HTR-8/SVneo (cell line): ENCODE results near the gene MS4A4A.
A peak's percentile ranks its signal among the peaks of the same experiment; 100 is the strongest.
"Not testable (repeated sequence)": the region's sequence is repeated elsewhere in the genome, so short reads cannot be mapped to it uniquely, and the experiment has no call there.

Source experiments
- DNase-seq: peaks from one replicate; pipeline ENCODE4 v3.0.0; 2011; ENCODE audit warnings: low spot score, mixed read lengths; ENCODE audit not compliant: insufficient read length
- FAIRE-seq: peaks from 2 replicates; lab custom pipeline; 2011; peaks lifted over from hg19 to GRCh38; lab: Jason Lieb, UNC

Gene MS4A4A

DNA sequence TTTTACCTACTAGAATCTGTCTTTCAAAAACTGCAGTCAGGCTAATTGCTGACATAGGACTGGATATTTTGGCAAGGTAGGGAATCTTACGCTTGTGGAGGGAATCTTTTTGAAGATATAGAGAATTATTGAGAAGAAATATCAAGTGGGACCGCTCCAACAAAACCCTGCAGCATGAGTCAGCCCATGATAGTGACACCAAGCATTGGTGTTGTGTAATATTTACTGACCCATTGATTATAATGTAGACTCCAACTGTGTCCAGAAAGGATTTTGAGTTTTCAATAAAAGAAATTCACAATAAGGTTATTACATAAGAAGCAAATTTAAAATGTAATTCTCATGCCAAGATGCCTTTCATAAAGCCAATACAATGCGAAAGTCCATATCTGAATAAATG lies 20.7 kb downstream of the MS4A4A start:
- no peak for FAIRE-seq
- DNase-seq, result no peak

DNA sequence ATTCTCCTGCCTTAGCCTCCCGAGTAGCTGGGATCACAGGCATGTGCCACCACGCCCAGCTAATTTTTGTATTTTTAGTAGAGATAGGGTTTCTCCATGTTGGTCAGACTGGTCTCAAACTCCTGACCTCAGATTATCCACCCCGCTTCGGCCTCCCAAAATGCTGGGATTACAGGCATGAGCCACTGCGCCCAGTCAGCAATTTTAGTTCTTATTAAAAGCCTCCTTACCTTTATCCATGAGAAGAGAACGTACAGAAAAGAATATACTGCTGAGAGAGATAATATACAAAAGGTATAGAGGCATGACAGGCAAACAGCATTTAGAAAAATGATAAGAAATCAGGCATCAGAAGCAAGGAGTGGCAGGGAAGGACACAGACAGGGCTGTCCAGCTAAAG lies 21.4 kb downstream of the MS4A4A start:
- DNase-seq, FAIRE-seq: not testable (repeated sequence)

DNA sequence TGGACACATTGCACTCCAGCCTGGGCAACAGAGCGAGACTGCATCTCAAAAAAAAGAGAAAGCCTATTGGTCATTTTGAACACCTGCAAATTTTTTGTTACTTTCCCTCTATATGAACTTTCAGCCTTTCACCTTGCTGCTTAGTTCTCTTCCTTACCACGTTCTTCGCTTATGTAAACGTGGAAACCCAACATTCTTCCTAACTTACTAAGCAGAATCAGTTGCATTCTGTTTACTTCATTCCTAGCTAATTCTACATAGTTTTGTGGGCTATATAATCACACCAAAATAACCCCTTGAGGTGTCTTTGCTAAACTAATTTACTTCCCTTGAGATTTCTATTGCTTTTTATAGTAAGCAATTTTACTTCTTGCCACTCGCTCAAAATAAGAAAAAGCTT lies 23.2 kb downstream of the MS4A4A start:
- FAIRE-seq, result no peak
- no peak for DNase-seq

DNA sequence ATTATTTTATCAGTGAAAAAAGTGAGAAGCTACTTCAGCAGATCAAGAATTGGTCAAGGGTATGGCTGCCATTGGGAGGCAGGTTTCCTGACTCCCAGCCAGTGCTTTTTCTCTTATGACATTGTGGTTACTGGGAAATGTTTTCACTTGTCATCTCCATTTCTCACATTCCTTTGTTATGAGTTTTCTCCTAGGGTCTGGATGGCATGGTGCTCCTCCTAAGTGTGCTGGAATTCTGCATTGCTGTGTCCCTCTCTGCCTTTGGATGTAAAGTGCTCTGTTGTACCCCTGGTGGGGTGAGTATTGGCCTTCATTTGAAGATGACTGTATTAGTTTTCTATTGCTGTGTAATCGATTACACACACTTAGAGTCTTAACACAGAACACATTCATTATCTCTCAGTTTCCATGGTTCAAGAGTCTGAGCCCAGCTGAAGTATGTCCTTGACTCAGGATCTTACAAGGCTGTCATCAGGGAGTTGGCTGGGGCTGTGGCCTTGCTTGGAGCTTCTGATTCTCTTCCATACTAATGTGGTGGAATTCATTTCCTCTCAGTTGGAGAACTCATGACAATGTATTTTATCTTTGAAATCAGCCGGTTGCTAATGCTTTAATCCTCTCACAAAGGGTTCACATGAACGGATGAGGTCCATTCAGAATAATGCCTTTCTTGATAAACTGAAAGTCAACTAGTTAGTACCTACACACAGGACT lies 25.6 kb downstream of the MS4A4A start:
- DNase-seq, result peak; percentile 11
- no peak for FAIRE-seq

DNA sequence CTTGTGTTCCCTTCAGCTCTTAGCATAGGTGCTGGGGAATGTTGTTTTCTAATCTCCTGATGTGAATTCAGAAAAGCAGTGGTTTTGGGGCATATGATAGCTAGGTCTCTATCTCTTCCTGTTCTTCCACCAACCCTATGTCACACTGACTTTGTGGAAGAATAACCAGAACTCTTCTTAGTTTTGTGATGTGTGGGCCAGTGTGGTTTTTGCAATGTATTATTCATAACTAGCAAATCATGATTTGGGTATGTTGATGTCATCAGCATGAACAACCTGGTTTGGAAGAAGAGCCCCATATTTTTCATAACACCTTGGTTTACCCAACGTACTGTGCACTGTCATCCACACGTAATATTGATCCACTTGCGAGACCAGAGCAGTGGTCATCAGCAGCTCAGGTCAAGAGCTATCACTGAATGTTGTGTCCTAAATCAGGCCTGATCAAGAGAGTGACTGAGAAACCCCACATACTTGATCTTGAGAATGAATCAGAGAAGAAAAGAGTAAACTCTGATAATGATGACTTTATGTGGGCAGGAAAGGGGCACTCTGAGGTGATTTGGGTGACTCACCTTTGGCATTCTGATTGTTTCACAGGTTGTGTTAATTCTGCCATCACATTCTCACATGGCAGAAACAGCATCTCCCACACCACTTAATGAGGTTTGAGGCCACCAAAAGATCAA lies 27.2 kb downstream of the MS4A4A start:
- no peak for DNase-seq
- peak; percentile 20 for FAIRE-seq

DNA sequence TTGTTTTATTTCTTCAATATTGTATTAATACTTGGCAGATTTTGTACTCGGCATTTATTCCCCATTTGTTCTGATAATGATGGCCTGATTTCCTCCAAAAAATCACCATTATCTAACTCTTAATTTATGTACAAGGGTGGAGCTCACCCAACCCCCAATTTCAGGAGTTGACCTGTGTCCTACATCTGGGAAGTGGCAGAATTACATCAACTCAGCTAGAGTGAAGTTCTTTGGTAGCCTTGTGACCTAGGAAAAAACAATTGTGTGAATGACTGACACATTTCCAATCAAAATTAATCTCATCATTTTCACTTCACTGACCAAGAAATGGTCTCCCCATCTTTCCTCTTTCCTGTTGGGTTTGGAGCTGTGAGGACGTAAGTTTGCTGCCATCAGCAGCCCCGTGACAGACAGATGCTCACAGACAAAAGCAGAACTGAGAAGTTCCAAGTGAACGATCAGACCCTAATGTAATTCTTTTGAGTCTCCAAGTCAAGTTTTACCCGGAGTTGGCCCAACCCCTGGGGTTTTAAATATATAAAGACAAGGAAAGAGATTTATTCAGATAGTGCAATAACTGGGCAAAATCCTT lies 30.0 kb downstream of the MS4A4A start:
- DNase-seq, result no peak

DNA sequence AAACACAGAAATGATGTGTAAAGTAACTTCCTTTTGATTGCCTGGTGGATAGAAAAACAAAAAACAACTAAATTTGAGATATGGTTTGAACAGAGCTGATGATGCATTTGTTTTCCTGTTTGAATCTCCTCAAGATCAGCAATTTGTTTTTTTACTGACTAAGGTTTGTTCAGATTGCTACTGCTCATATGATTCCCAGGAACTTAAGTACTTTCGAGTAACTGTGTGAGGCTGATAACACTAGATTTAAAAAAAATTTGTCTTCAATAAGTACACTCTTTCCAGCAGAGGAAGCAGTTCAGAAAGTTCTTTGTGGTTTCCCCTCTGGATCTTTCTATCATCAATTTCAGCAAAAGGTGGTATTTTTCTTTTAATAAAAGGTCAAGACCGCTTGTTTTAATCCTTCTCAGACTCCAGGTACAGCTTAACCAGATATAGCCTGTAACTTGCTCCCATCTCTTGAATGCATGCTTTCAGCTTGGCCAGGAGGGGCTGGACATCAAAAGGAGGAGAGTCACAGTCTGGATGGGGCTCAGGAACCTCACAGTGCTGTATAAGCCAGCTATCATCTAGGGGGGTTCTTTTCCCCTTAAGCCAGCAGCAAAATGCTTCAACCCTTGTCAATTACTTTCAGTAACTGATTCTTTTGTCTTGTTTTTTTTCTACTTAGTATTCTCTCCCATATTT lies 34.3 kb downstream of the MS4A4A start:
- FAIRE-seq (no peak), DNase-seq (no peak)

More for the DNA sequence above, 30.0 kb downstream of the MS4A4A start:
- no peak for FAIRE-seq

DNA sequence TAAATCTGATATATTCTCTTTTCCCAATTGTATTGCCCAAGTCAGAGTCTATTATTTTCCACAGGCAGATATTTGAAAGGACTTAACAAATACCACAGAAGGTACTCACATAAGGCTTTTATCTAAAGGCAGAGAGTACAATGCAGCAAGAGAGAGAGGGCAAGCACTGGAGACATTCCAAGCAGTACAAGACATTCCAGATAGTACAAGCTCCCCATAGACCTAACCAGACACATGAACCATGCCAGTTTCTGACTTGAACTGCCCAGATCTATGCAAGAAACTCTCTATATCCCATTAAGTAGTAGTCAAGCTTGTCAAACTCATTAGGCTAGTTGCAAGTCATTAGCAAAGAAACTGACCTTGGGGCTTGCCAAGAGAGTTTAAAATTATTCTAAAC lies 35.4 kb downstream of the MS4A4A start:
- no peak for FAIRE-seq
- DNase-seq, result no peak

DNA sequence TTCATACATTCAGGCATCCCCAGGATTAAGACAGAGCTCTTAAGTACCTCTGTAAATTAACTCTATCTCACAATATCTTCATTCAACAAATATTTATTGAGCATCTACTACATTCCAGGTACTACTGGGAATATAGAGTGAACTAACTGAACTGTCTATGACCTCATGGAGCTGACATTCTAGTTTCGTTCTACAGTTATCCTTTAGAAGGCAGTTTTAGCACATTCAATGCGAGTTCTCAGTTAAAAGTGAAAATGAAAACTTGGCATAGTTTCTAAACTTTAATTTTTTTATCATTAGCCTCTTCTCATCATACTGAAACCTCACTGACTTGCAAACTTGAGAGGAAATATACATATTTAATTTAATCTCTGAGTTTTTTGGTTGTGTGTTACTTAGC lies 35.9 kb downstream of the MS4A4A start:
- FAIRE-seq (no peak), DNase-seq (no peak)

DNA sequence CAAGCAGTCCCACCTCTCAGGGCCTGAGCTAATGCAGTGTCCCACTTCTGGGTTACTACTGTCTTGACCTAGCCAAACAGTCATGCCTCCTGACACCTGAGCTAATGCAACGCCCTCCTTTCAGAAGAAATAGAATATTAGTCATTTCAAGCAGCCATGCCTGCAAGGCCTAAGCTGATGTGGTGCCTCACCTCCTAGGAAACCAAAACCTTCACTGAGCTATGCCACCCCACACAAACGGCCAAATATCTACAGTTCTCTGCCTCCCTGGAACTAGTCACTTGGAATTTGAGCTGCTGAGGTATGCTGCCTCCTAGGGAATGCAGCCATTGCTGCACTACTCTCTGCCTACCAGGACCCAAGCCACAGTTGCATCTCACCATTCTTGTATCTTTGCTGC lies 38.3 kb downstream of the MS4A4A start:
- no peak for FAIRE-seq
- DNase-seq, result no peak

DNA sequence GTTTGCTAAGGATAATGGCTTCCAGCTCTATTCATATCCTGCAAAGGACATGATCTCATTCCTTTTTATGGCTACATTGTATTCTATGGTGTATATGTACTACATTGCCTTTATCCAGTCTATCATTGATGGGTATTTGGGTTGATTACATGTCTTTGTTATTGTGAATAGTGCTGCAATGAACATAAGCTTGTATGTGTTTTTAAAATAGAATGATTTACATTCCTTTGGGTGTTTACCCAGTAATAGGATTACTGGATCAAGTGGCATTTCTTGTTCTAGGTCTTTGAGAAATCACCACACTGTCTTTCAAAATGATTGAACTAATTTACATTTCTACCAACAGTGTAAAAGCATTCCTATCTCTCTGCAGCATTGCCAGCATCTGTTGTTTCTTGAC lies 40.6 kb downstream of the MS4A4A start:
- DNase-seq (no peak), FAIRE-seq (no peak)

DNA sequence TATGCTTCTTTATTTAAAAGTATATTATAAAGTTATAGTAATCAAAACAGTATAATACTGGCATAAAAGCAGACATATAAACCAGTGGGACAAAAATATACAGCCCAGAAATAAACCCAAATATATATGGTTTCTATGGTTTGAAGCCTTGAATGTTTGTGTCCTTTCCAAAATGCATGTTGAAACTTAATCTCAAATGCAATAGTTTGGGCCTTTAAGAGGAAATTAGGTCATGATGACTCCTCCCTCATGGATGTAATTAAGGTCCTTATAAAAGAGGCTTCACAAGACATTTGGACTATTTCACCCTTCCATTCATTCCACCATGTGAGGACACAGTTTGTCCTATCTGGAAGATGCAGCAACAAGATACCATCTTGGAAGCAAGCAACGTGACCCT lies 46.5 kb downstream of the MS4A4A start, which contains the start of gene MS4A6E:
TSS of gene MS4A6E (plus strand) at position 301 of the 400 bp plus-strand sequence. CDS start 7,641 bp downstream, outside the sequence.
- DNase-seq (no peak), FAIRE-seq (no peak)

DNA sequence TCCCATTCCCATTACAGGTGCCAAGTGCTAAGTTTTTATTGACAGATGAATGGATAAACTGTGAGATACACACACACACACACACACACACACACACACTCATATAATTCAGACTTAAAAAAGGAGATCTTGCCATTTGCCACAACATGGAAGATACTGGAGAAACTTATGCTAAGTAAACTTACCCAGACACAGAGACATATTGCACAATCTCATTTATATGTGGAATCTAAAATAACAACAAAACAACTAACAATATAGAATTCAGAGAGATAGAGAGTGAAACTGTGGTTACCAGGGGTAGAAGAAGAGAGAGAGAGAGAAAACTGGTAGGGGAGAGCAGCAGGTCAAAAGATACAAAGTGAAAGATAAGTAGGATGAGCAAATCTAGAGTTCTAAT lies 48.0 kb downstream of the MS4A4A start:
- DNase-seq (no peak), FAIRE-seq (no peak)

DNA sequence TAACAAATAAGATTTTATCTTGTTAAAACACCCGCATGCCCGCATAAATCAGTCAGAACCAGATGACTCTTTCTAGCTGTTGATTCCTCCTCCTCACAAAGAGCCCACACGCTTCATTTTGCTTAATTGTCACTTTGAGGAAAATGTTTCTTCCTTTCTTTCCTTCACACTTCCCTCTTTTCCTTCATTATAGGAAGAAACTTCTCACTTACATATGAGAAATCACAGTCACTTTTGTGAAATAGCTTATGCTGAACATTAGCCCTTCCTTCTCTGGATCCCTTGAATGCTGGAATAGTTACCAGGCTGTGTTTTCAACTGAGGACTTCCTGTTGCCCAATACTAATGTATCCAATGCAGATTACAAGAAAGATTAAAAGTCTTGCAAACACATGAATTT lies 52.4 kb downstream of the MS4A4A start:
- FAIRE-seq, result no peak
- DNase-seq, result no peak

DNA sequence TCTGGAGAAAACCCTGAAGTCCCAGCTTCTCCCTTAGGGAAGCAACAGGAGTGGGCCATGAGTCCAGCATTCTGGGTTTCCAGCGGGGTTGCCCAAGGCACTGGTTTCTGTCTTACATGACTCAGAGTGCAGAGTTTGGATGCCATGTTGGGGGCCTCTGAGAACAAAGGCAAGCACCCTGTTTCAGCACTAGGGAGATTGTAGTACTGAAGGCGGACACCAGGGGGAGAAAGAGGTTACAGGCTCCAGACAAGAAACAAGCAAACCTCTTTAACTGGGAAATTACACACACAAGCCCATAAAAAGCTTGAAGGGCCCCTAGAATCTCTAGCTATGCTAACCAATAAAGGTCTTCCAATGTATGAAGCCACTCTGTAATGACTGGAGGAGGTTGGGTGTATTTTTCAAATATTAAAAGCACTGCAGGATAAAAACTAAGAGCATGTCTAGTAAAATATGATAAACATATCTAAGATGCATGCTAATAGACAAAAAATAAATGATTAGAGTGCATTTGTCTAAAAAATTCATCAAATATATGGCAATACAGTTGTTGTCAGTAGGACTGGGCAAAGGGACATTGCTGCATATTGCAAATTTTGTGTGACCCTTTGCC lies 53.6 kb downstream of the MS4A4A start:
- no peak for FAIRE-seq
- DNase-seq, result peak; percentile 37

DNA sequence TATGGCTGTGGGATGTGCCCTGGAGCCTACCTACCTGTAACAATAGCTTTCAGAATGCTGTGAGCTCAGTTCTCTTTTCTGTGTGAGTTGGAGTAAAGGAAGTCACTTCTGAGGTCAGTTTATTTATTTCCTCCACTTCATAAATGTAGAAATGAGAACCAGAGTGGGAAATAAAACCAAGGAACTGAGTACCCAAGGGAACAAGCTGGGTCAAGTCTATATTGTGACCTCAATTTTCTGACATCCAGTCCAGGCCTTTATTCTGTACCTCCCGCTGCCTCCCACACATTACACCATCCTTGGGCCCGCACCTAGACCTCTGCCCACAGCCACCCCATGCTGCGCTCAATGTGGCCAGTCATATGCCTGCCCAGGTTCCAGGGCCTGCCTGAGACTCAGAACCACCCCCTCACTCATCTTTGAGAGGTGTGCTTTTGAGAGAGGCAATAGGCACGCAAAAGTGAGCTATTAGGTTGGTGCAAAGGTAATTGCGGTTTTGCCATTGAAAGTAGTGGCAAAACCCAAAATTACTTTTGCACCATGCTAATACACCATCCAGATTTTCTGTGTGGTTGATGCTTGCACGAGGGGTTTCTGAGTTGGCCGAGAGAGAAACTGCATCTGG lies 56.4 kb downstream of the MS4A4A start:
- DNase-seq, result no peak
- FAIRE-seq, result no peak

DNA sequence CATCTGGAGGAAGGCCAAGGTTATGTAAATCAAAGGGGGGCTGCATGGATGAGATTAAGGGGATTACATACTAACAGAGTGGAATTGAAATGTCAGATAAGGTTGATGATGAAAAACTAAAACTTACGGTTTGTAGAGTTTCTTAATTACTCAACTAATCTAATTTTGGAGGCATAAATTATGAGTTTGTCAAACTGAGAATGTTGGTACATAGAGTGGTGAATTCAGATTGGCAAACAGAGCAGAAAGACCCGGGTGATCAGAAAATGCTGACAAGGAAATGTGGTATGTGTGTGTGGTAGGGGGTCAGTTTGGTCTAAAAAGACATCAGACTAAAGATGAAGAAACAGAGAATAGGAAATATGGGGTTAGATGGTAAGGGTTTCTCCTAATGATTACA lies 57.6 kb downstream of the MS4A4A start:
- DNase-seq, result no peak
- FAIRE-seq, result no peak

DNA sequence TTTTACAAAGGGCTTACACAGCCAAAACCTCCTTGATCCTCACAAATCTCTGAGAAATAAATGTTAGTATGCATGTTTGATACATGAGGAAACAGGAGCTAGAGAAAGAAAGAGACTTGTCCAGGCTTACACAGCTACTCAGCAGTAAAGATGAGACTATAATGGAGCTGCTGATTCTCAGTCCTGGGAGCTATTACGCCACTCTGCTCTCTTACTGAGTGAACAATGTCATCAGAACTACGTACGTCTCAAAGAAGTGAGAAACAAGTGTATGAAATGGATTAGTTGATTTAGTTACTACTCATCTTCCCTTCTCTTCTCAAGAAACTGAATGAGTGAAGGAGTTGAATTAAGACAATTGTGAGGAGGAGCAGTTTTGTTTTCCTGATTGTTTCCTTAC lies 58.9 kb downstream of the MS4A4A start:
- FAIRE-seq (no peak), DNase-seq (no peak)

DNA sequence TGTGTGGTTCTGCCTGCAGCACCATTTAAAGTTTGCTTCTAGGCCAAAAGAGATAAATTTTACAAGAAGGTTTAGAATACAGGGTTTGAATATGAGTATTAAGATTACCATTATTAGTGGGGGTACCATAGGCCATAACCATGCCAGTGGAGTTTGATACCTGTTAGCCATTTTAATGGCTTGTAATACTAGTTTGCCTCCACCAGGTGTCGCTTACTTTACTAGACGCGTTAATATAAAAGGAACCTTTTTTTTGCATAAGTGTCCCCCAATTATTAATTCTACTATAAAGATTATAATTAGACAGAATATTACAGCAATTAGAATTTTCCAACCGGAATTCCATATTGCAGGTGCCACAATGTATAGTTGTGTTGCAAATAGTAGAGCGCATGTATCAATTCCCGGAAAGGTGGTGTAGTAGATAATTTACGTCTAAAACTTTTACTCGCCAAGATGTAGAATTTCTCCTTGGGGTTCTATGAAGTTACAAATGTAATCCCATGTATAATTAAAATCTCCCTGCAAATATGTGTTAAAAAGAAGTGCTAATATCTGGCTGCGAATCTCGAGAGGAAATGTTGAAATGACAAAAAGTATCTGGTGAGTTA lies 62.7 kb downstream of the MS4A4A start:
- DNase-seq (no peak), FAIRE-seq (no peak)

DNA sequence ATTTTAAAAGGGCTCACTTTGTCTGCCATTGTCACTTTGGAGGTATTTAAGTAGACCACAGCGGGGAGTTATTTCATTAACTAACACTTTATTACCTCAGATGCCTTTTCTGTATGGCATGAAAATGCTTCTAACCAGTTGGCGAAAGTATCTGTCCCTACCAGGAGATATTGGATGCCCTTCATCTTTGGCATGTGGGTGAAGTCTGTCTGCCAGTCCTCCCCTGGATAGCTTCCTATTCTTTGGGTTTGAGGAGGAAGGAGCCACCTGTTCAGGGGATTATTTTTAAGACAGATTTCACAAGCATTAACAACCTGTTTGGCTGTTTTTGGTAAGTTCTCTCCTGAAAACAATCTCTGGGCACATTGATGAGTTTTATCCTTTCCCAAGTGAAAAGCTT lies 63.7 kb downstream of the MS4A4A start:
- no peak for FAIRE-seq

More for the DNA sequence above, 63.7 kb downstream of the MS4A4A start:
- no peak for DNase-seq
